Central memory CD8-positive, alpha-beta T cell (primary cell): ENCODE results near the gene KCNIP1.
A peak's percentile ranks its signal among the peaks of the same experiment; 100 is the strongest.

Source experiments
- ATAC-seq: fragments of 150-1000 bp; cut with Tn5 transposase; replicated peaks from 2 replicates; pipeline ENCODE4 v1.10.0; 2022; ENCODE audit warnings: mild to moderate bottlenecking, moderate FRiP score, moderate number of reproducible peaks; ENCODE audit not compliant: poor library complexity, severe bottlenecking; ENCODE audit errors: extremely low read depth
- DNase-seq, 2 donors: peaks; one replicate each; pipeline ENCODE4 v3.0.0; 2021; ENCODE audit warnings: low spot score in 2 of 2
- H3K27ac Mint-ChIP-seq: one replicate; pipeline ENCODE4 v1.8.0; 2022; ENCODE audit warnings: low read depth, mild to moderate bottlenecking, moderate library complexity, mixed read lengths
- H3K27me3 Mint-ChIP-seq: one replicate; pipeline ENCODE4 v1.8.0; 2022; ENCODE audit warnings: mixed read lengths
- H3K36me3 Mint-ChIP-seq: one replicate; pipeline ENCODE4 v1.8.0; 2022; ENCODE audit warnings: mild to moderate bottlenecking, moderate library complexity, mixed read lengths; ENCODE audit not compliant: insufficient read depth
- H3K4me1 Mint-ChIP-seq: one replicate; pipeline ENCODE4 v1.8.0; 2022; ENCODE audit warnings: mixed read lengths
- H3K4me3 Mint-ChIP-seq: one replicate; pipeline ENCODE4 v1.8.0; 2022; ENCODE audit warnings: mild to moderate bottlenecking, moderate library complexity, mixed read lengths
- H3K9me3 Mint-ChIP-seq: one replicate; pipeline ENCODE4 v1.8.0; 2022; ENCODE audit warnings: mixed read lengths

The KCNIP1 gene

DNA sequence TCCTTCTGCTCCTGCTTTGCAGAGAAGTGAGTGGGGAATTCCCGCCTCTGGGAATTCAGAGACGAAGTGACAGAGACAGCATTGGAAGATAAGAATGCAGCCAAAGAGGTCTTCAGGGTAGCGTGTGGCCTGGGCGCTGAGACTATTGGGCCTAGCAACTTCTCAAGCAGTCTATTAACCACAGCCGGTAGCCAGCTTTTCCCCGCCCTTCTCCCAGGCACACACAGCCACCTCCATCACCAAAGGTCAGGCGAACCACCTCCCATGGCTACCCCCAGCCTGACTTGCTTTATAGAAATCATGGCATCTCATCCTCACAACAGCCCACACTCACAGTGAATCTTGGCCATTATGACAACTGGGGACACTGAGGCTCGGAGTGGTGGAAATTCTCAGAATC, 124.2 kb downstream of the KCNIP1 start:
- DNase-seq, result no peak
- H3K27me3 Mint-ChIP-seq, result peaks cover 30% of the 10 kb centered on the region
- ATAC-seq, result no peak
- no peak overlapping the region for H3K27ac Mint-ChIP-seq
- no peaks in the 10 kb centered on the region for H3K9me3 Mint-ChIP-seq
- H3K36me3 Mint-ChIP-seq, result no peaks in the 10 kb centered on the region
- peaks cover 4% of the 10 kb centered on the region for H3K4me1 Mint-ChIP-seq
- no peak overlapping the region for H3K4me3 Mint-ChIP-seq

DNA sequence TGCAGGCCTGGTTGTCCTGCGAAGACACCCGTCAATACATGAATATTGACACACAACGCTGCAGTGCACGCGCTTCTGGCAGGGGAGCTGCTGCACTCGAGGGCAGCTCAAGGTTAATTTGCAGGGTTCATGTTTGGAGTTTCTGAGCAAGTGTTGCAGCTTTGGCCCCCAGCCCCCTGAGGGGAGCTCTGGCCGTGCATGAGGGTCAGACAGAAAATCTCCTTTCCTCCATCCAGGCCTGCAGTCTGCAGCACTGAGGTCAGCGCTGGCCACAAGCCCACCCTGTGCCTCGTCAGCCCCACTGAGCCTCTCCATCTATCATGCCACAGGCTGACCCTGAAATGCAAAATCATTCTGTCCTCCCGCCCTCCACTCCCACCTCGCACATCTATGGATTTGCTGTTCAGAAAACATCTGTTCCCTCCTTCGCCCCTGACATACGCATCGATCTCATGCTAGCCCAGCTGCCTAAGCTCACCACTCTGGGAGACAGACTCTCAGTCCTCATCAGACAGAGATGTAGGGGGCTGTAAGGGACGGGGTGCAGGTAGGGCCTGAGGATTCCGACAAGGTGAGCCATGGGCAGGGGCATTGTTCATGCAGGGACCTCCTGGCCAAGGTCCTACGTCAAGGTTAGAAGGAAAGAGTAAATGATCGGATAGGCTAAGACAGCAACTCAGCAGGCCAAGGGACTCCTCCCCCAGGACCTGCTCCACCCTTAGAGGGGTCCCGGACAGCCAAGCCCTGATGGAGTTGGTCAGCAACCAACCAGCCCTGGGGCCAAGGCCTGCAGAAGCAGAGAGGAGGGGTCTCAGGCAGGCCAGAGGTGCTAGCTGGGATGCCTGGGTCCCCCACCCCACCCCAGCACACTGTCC, 125.1 kb downstream of the KCNIP1 start:
- peaks cover 3% of the 10 kb centered on the region for H3K36me3 Mint-ChIP-seq
- no peak for DNase-seq
- no peak for ATAC-seq
- peaks cover 24% of the 10 kb centered on the region for H3K27me3 Mint-ChIP-seq
- H3K4me1 Mint-ChIP-seq, result peaks cover 13% of the 10 kb centered on the region
- no peak overlapping the region for H3K27ac Mint-ChIP-seq
- H3K9me3 Mint-ChIP-seq, result no peaks in the 10 kb centered on the region
- H3K4me3 Mint-ChIP-seq, result no peak overlapping the region

DNA sequence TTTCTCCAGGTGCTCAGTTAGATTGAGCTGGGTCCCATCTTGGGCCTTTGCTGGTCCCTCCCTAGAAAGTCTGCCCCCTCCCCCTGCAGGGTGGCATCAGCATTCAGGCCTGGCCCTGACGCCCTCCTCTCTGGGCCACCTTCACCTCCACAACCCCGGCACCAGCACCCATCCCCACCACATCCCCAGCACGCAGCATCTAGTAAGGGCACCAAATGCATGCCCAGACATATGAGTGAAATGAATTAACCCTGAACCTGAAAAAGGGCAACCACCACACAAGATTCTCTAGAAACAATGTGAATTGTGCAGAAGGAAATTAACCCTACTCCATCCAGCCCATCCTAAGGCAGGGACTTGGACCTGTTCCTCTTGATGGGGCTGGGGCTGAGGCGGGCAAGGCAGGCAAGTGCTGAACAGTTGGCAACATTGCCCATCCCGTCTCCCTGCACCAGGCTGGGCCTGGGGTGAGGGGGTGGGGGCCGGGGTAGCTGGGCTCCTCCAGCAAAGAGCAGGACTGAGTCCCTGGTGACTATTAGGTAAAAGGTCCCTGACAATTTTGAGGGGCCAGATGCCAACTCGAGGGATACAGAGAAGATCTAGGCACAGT, 125.9 kb downstream of the KCNIP1 start:
- no peak overlapping the region for H3K27ac Mint-ChIP-seq
- ATAC-seq (no peak), DNase-seq (no peak)
- H3K9me3 Mint-ChIP-seq, result no peaks in the 10 kb centered on the region
- H3K4me1 Mint-ChIP-seq, result peaks cover 20% of the 10 kb centered on the region
- H3K27me3 Mint-ChIP-seq, result peaks cover 17% of the 10 kb centered on the region
- H3K36me3 Mint-ChIP-seq, result peaks cover 3% of the 10 kb centered on the region
- H3K4me3 Mint-ChIP-seq, result no peak overlapping the region

DNA sequence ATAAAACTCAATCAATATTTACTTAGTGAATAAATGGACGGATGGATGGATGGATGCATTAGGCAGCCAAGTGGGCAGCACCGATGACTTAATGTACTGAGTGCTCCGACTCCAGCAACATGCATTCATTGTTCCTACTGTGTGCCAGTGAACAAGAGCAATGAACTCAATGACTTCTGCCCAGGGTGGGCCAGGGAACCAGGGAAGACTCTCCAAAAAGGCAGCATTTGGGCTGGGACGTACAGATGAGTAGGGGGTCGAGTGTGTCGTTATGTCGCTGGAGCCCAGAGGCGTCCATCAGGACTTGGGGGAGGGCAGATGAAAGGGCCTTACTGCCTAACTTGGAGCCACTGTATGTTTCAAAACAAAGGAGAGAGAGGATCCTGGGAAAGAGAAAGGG, 126.4 kb downstream of the KCNIP1 start:
- Mint-ChIP-seq H3K9me3 (no peaks in the 10 kb centered on the region), H3K36me3 (peaks cover 3% of the 10 kb centered on the region), H3K27ac (no peak overlapping the region), H3K27me3 (peaks cover 15% of the 10 kb centered on the region), H3K4me3 (no peak overlapping the region), H3K4me1 (peaks cover 20% of the 10 kb centered on the region)
- ATAC-seq (no peak), DNase-seq (no peak)

DNA sequence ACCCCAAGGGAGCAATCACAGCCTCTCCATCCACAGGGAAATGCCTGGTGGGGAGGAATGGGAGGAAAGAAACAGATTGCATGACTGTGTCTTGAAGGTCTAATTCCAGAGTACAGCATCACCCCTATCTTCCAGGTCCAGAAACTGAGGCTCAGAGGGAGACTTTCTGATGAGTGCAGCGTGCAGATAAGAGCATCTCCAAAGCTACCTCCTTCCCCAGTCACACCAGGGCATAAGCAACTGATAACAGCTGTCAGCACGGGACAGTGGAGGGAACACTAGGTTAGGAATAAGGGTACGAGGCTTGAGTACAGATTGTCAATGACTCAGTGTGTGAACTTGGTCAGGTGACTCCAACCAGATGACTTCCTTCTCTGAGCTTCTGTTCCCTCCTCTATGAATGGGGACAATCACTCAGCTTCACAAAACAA, 126.9 kb downstream of the KCNIP1 start:
- Mint-ChIP-seq H3K27me3 (peaks cover 15% of the 10 kb centered on the region), H3K9me3 (no peaks in the 10 kb centered on the region), H3K36me3 (peaks cover 3% of the 10 kb centered on the region), H3K4me3 (no peak overlapping the region), H3K27ac (no peak overlapping the region), H3K4me1 (peaks cover 20% of the 10 kb centered on the region)
- no peak for ATAC-seq
- DNase-seq, result no peak

DNA sequence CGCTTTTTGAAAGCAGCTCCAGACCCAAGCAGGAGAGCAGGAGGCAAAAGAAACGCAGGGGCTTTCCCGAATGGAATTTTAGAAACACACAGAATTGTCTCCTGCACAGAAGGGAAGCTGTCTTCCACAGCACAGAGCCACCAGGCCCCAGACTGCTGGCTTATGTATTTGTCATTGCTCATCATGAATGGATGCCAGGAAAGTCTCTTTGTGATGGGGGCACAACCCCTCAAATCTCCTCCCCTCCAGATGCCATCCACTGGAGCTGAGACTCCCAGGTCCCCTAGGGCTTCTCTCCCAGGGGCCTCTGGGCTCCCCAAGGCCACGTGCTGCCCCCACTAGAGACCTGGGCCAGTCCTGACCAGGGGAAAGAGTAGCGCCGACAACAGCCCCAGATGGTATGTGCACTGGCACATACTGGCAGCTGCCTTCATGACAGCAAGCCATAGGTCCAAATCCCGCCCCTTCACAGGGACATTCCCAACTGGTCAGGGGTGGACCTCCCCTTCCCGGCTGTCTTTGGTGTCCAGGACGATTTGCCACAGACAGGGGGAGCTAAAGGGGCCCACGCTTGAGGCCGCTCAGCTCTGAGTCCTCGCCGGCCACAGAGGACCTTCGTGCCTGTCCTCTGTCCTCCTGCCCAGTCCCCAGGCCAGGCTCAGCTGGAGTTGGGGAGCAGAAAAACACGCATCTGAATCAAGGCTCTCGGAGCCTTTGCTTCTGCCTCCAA, 127.8 kb downstream of the KCNIP1 start:
- Mint-ChIP-seq H3K36me3 (peaks cover 3% of the 10 kb centered on the region), H3K9me3 (no peaks in the 10 kb centered on the region), H3K4me1 (peaks cover 20% of the 10 kb centered on the region), H3K27me3 (peaks cover 15% of the 10 kb centered on the region), H3K4me3 (no peak overlapping the region), H3K27ac (no peak overlapping the region)
- no peak for DNase-seq
- no peak for ATAC-seq

DNA sequence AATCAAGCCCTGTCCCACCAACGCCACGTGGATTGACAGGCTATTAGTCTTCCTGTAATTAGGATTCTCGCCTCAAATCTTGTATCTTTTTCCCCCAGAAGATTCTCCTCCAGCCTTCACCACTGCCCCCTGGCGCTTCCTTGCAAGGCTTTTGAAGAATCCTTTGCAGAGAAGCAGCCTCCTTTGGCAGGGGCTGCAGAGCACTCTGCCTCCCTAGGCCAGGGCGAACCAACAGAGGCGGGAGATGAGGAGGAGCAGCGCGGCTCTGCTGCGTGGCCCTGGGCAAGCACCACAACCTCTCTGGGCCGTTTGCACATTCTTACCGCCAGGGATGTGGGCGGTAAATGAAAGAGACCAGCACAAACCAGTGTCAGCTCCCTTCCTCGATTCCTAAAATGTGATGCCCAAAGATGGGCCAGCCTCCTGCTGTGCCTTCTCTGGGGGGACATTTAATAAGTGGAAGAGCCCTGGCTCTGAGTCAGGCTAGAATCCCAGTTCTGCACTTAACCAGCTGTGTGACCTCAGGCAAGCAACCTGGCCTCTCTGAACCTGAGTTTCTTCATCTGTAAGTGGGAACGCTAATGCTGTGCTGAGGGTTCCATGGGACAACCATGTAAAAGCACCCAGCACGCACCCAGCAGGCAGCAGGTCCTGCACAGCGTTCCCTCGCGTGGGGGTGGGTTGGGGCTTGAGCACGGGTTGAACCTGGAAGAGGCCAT, 128.6 kb downstream of the KCNIP1 start:
- no peaks in the 10 kb centered on the region for H3K9me3 Mint-ChIP-seq
- H3K27me3 Mint-ChIP-seq, result peaks cover 22% of the 10 kb centered on the region
- H3K36me3 Mint-ChIP-seq, result peaks cover 3% of the 10 kb centered on the region
- peak overlapping the region; percentile 71 for H3K4me3 Mint-ChIP-seq
- peaks cover 20% of the 10 kb centered on the region for H3K4me1 Mint-ChIP-seq
- DNase-seq (no peak), ATAC-seq (peak; percentile 22)
- no peak overlapping the region for H3K27ac Mint-ChIP-seq

DNA sequence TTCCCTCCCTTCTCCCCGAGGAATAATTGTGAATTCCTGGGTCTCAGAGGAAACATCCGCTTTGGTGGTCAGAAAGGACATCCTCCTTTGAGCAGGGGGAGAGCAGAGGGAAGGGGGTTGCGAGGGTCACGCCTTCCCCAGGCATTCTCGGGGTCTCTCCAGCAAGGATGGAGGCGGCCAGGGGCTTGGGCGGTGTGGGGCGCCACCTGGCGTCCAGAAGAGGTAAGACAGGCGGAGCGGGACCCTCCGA, 129.1 kb downstream of the KCNIP1 start:
- Mint-ChIP-seq H3K27me3 (peaks cover 27% of the 10 kb centered on the region), H3K36me3 (peaks cover 3% of the 10 kb centered on the region), H3K4me1 (peaks cover 20% of the 10 kb centered on the region), H3K27ac (no peak overlapping the region), H3K9me3 (no peaks in the 10 kb centered on the region), H3K4me3 (peak overlapping the region; percentile 71)
- ATAC-seq (no peak), DNase-seq (peak in 1 of 2 donors; percentile 33)

DNA sequence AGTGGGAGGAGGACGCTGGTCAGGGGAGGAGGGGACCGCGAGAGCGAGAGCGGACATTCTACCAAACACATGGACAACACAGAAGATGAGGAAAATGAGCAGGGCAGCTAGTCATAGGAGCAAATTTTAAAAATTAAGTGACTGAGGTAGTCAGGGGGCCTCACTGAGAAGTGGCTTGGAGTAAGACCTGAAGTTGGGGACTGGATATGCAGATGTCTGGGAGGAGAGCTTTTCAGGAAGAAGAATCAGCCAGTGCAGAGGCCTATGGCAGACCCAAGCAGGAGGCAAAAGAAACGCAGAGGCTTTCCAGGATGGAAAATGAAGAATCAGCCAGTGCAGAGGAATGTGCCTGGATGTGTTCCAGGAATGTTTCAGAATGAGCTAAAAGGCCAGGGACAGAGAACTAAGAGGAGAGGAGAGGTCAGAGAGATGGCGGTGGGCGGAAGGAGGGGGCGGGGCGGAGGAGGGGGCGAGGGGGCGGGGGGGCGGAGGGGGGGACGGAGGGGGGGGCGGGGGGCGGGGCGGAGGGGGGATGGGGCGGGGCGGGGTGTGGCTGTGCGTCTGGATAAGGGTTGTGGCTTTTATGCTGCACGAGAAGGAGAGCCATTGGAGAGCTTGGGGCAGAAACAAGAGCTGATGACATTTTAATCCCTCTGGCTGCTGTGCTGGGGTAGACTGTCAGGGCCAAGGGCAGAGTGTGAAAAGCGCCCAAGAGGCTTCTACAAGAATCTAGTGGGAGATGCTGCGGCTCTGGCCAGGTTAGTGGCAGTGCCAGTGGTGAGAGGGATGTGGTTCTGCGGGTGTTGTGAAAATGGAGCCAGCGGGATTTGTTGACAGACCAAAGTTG, 129.6 kb downstream of the KCNIP1 start:
- DNase-seq, result no peak
- no peak for ATAC-seq
- H3K4me3 Mint-ChIP-seq, result peak overlapping the region; percentile 71
- H3K27me3 Mint-ChIP-seq, result peaks cover 33% of the 10 kb centered on the region
- H3K4me1 Mint-ChIP-seq, result peaks cover 22% of the 10 kb centered on the region
- no peaks in the 10 kb centered on the region for H3K9me3 Mint-ChIP-seq
- no peak overlapping the region for H3K27ac Mint-ChIP-seq
- H3K36me3 Mint-ChIP-seq, result peaks cover 3% of the 10 kb centered on the region

DNA sequence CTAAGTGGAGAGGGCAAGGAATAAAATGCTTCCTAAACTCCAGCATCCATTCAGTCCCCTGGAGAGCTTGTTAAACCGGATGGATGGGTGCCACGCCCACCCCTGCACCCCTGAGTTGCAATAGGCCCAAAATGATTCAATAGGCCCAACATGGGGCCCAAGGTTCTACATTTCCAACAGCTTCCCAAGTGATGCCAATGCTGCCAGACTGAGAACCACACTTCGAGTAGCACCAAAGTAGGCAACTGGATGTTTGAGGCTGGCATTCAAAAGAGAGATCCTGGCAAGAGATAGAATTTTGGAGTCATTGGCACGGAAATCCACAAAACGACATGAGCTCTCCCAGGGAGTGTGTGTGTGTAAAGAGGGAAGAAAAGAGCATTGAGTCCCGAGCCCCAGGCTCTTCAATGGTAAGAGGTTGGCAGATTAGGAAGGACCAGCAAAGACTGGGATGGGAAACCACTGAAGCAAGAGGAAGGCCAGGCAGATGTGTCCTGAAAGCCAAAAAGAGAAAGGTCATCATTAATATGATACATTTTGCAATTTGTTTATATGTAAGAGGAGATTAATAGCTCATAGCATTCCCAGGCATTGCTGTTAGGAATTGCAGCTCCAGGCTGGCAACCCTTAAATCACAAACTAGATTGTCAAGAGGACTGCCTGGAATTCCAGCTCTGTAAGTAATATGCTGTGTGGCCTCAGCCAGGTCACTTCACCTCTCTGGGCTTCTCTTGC, 130.6 kb downstream of the KCNIP1 start:
- Mint-ChIP-seq H3K36me3 (peaks cover 3% of the 10 kb centered on the region), H3K4me3 (no peak overlapping the region), H3K4me1 (peaks cover 26% of the 10 kb centered on the region), H3K27me3 (peaks cover 38% of the 10 kb centered on the region), H3K27ac (no peak overlapping the region), H3K9me3 (no peaks in the 10 kb centered on the region)
- no peak for ATAC-seq
- DNase-seq, result no peak

DNA sequence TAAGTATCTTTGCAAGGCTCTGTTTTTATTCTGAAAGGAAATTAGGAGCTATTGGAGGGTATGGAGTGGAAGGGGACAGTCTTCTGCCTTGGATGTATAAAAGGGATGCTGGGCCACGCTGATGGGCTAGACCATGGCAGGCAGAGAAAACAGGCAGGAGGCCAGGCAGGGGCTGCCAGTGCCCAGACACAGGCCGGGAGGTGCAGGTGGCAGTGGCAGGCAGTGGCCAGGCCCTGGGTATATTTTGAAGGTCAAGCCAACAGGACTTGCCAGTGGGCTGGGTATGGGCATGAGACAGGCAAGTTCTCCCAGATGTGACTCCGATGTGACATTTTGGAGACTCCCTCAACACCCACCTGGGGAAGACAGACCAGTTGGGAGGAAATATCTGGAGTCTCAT, 131.9 kb downstream of the KCNIP1 start:
- Mint-ChIP-seq H3K36me3 (peaks cover 3% of the 10 kb centered on the region), H3K4me3 (no peak overlapping the region), H3K27me3 (peaks cover 40% of the 10 kb centered on the region), H3K4me1 (peaks cover 26% of the 10 kb centered on the region), H3K27ac (no peak overlapping the region), H3K9me3 (no peaks in the 10 kb centered on the region)
- DNase-seq, result no peak
- ATAC-seq, result no peak
